ENCODE measurements around the gene FMNL2.

DNA sequence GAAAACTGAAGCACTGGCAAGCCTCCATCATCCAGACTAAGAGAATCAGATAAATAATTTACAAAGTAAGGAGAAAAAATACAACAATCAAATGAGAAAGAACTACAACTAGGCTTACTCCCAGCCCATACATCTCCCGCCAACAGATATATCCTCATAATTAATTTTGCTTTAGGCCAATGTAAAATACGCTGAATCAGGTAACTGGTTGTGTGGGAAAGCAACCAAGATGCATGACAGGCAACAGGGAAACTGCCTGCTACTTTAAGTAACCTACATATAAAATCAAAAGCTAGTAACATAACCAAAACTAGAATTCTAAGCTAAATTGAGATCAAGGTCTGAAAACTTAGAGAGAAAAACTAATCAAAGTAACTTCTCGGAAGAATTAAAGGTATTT, 360.8 kb downstream of the FMNL2 start:
- TF ChIP-seq, protein P1, sequence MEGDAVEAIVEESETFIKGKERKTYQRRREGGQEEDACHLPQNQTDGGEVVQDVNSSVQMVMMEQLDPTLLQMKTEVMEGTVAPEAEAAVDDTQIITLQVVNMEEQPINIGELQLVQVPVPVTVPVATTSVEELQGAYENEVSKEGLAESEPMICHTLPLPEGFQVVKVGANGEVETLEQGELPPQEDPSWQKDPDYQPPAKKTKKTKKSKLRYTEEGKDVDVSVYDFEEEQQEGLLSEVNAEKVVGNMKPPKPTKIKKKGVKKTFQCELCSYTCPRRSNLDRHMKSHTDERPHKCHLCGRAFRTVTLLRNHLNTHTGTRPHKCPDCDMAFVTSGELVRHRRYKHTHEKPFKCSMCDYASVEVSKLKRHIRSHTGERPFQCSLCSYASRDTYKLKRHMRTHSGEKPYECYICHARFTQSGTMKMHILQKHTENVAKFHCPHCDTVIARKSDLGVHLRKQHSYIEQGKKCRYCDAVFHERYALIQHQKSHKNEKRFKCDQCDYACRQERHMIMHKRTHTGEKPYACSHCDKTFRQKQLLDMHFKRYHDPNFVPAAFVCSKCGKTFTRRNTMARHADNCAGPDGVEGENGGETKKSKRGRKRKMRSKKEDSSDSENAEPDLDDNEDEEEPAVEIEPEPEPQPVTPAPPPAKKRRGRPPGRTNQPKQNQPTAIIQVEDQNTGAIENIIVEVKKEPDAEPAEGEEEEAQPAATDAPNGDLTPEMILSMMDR (IDR thresholded peaks at IDR 0.05; ENCODE audit: insufficient read depth, low read depth, low read length), result no peak
- no peak for TF ChIP-seq EZH2 (IDR thresholded peaks at IDR 0.05; ENCODE audit: insufficient read depth, low read length)

All from astrocyte (in vitro differentiated cells and primary cell).